Activated CD4-positive, alpha-beta memory T cell treated with anti-CD3 and anti-CD28 coated beads for 36 hours (primary cell): Measurements from ENCODE around the gene MYO1D. TPM values are rescaled to one million over a fixed set of nuclear protein-coding genes. Genes with fewer than 3 reads are reported as not detected.
"Not testable (repeated sequence)": the region's sequence is repeated elsewhere in the genome, so short reads cannot be mapped to it uniquely, and the experiment has no call there.

Experiments used
- CTCF ChIA-PET: fragments of 350-600 bp; sonication (Branson Sonifier 250); formaldehyde crosslinking; loops from one replicate; lab custom pipeline; 2021; ENCODE audit warnings: antibody characterized with exemption, inconsistent platforms; lab: Charles Lee
- POLR2A ChIA-PET: fragments of 350-600 bp; sonication (Branson Sonifier 250); formaldehyde crosslinking; loops from one replicate; lab custom pipeline; 2021; ENCODE audit warnings: antibody characterized with exemption; lab: Charles Lee
- DNase-seq: peaks from one replicate; pipeline ENCODE4 v3.0.0-alpha.2; 2020
- H3K27ac Mint-ChIP-seq: one replicate; pipeline ENCODE4 v1.8.0; 2021; ENCODE audit warnings: mixed read lengths
- H3K27me3 Mint-ChIP-seq: one replicate; pipeline ENCODE4 v1.8.0; 2021; ENCODE audit warnings: mixed read lengths
- H3K36me3 Mint-ChIP-seq: one replicate; pipeline ENCODE4 v1.8.0; 2021; ENCODE audit warnings: mixed read lengths
- H3K4me1 Mint-ChIP-seq: one replicate; pipeline ENCODE4 v1.8.0; 2021; ENCODE audit warnings: low read depth, mixed read lengths
- H3K4me3 Mint-ChIP-seq: one replicate; pipeline ENCODE4 v1.8.0; 2021; ENCODE audit warnings: mild to moderate bottlenecking, mixed read lengths
- H3K9me3 Mint-ChIP-seq: one replicate; pipeline ENCODE4 v1.8.0; 2021; ENCODE audit warnings: mixed read lengths
- intact Hi-C: fragments of 100-400 bp; cut with micrococcal nuclease; formaldehyde crosslinking; loops from one replicate; pipeline ENCODE4 v1.15.1; 2023
- total RNA-seq, 2 experiments: library from RNA; stranded (reverse); gene quantifications; one replicate each; pipeline ENCODE4 v1.2.3, GENCODE V29; 2021

MYO1D gene
- total RNA-seq, 2 experiments from 2014 or later = 13.5 to 18.9 TPM

- ChIA-PET POLR2A (no interaction called here), CTCF (interaction anchor here (1.3 kb wide), 1 partner anchor 15 kb away, joined by 3 read pairs; no protein-coding TSS in a partner anchor)
- Mint-ChIP-seq H3K4me3 (no peak overlapping the region), H3K27ac (no peak overlapping the region), H3K27me3 (no peaks in the 10 kb centered on the region), H3K9me3 (no peaks in the 10 kb centered on the region), H3K36me3 (no peaks in the 10 kb centered on the region), H3K4me1 (peaks cover 4% of the 10 kb centered on the region)
- intact Hi-C loops = no loop called here
- DNase-seq = no peak
Measured at GRCh38 chr17:32894245-32894644, 17.3 kb upstream of the MYO1D start.

- H3K9me3 Mint-ChIP-seq, POLR2A ChIA-PET, H3K36me3 Mint-ChIP-seq, DNase-seq, H3K4me1 Mint-ChIP-seq, intact Hi-C loops, H3K27ac Mint-ChIP-seq, H3K4me3 Mint-ChIP-seq, CTCF ChIA-PET: not testable (repeated sequence)
- peaks cover 11% of the 10 kb centered on the region for H3K27me3 Mint-ChIP-seq
Measured at GRCh38 chr17:32887410-32887809, 10.5 kb upstream of the MYO1D start.

GRCh38 chr17:32886951-32887350 is 10.0 kb upstream of the MYO1D start:
- Mint-ChIP-seq H3K4me1 (peaks cover 11% of the 10 kb centered on the region), H3K27me3 (peaks cover 11% of the 10 kb centered on the region)
- intact Hi-C loops, H3K4me3 Mint-ChIP-seq, H3K27ac Mint-ChIP-seq, H3K9me3 Mint-ChIP-seq, POLR2A ChIA-PET, DNase-seq, CTCF ChIA-PET, H3K36me3 Mint-ChIP-seq: not testable (repeated sequence)

- no peak overlapping the region for H3K4me3 Mint-ChIP-seq
- no peaks in the 10 kb centered on the region for H3K36me3 Mint-ChIP-seq
- ChIA-PET CTCF (interaction anchor here (1.3 to 1.8 kb wide), 3 partner anchors 21 to 100 kb away, joined by 3 to 8 read pairs (median 5); no protein-coding TSS in a partner anchor), POLR2A (no interaction called here)
- no peak overlapping the region for H3K27ac Mint-ChIP-seq
- H3K4me1 Mint-ChIP-seq = peaks cover 25% of the 10 kb centered on the region
- peak; percentile 76 for DNase-seq
- no peaks in the 10 kb centered on the region for H3K9me3 Mint-ChIP-seq
- H3K27me3 Mint-ChIP-seq = peaks cover 11% of the 10 kb centered on the region
- intact Hi-C loops = no loop called here
Measured at GRCh38 chr17:32882734-32883133, 5.8 kb upstream of the MYO1D start.

GRCh38 chr17:32882029-32882428 is 5.1 kb upstream of the MYO1D start:
- DNase-seq = no peak
- H3K27ac Mint-ChIP-seq = no peak overlapping the region
- peaks cover 29% of the 10 kb centered on the region for H3K4me1 Mint-ChIP-seq
- intact Hi-C loops = no loop called here
- ChIA-PET CTCF (interaction anchor here (1.3 to 2.0 kb wide), 5 partner anchors 22 to 100 kb away, joined by 3 to 8 read pairs (median 5); no protein-coding TSS in a partner anchor), POLR2A (no interaction called here)
- no peak overlapping the region for H3K4me3 Mint-ChIP-seq
- no peaks in the 10 kb centered on the region for H3K9me3 Mint-ChIP-seq
- H3K27me3 Mint-ChIP-seq = peaks cover 11% of the 10 kb centered on the region
- no peaks in the 10 kb centered on the region for H3K36me3 Mint-ChIP-seq

GRCh38 chr17:32880671-32881453 is 3.9 kb upstream of the MYO1D start:
- H3K27ac Mint-ChIP-seq = no peak overlapping the region
- intact Hi-C loops = no loop called here
- no peak overlapping the region for H3K4me3 Mint-ChIP-seq
- POLR2A ChIA-PET = no interaction called here
- no peaks in the 10 kb centered on the region for H3K36me3 Mint-ChIP-seq
- H3K4me1 Mint-ChIP-seq = peaks cover 33% of the 10 kb centered on the region
- no peak for DNase-seq
- peaks cover 7% of the 10 kb centered on the region for H3K27me3 Mint-ChIP-seq
- H3K9me3 Mint-ChIP-seq = no peaks in the 10 kb centered on the region
- CTCF ChIA-PET = interaction anchor here (1.0 to 2.0 kb wide), 3 partner anchors 55 to 99 kb away, joined by 3 to 5 read pairs (median 4); no protein-coding TSS in a partner anchor

- Mint-ChIP-seq H3K27me3 (peaks cover 3% of the 10 kb centered on the region), H3K4me3 (no peak overlapping the region), H3K36me3 (no peaks in the 10 kb centered on the region), H3K9me3 (no peaks in the 10 kb centered on the region), H3K27ac (no peak overlapping the region), H3K4me1 (peaks cover 40% of the 10 kb centered on the region)
- DNase-seq = no peak
- CTCF ChIA-PET = interaction anchor here (2.9 to 5.9 kb wide), 4 partner anchors 31 to 99 kb away, joined by 15 to 178 read pairs (median 71); no protein-coding TSS in a partner anchor
- intact Hi-C loops = loop anchor here (5.0 kb wide), 2 partner anchors 52 to 392 kb away; partner anchors contain the start of gene CDK5R1
- POLR2A ChIA-PET = no interaction called here
Measured at GRCh38 chr17:32879134-32879533, 2.2 kb upstream of the MYO1D start.

- POLR2A ChIA-PET = interaction anchor here (1.1 to 2.1 kb wide), 3 partner anchors 8 to 38 kb away, joined by 3 to 10 read pairs (median 4); no protein-coding TSS in a partner anchor
- peaks cover 40% of the 10 kb centered on the region for H3K4me1 Mint-ChIP-seq
- CTCF ChIA-PET = interaction anchor here (1.3 to 5.9 kb wide), 14 partner anchors 18 to 171 kb away, joined by 3 to 178 read pairs (median 11); no protein-coding TSS in a partner anchor
- no peaks in the 10 kb centered on the region for H3K27me3 Mint-ChIP-seq
- no peak overlapping the region for H3K27ac Mint-ChIP-seq
- DNase-seq = peak; percentile 16
- no peak overlapping the region for H3K4me3 Mint-ChIP-seq
- intact Hi-C loops = loop anchor here (5.0 kb wide), 2 partner anchors 51 to 391 kb away; partner anchors contain the start of gene CDK5R1
- no peaks in the 10 kb centered on the region for H3K9me3 Mint-ChIP-seq
- no peaks in the 10 kb centered on the region for H3K36me3 Mint-ChIP-seq
Measured at GRCh38 chr17:32878211-32878610, 1.3 kb upstream of the MYO1D start.

GRCh38 chr17:32877164-32877764 is 340 bp upstream of the MYO1D start:
- no peaks in the 10 kb centered on the region for H3K36me3 Mint-ChIP-seq
- CTCF ChIA-PET = interaction anchor here (0.6 to 5.9 kb wide), 50 partner anchors 8 to 1557 kb away, joined by 3 to 178 read pairs (median 6); partner anchors contain the start of genes CDK5R1 and TMEM98
- POLR2A ChIA-PET = interaction anchor here (1.0 to 2.1 kb wide), 8 partner anchors 8 to 353 kb away, joined by 3 to 10 read pairs (median 4); no protein-coding TSS in a partner anchor
- H3K27me3 Mint-ChIP-seq = no peaks in the 10 kb centered on the region
- H3K9me3 Mint-ChIP-seq = no peaks in the 10 kb centered on the region
- peaks cover 32% of the 10 kb centered on the region for H3K4me1 Mint-ChIP-seq
- peak overlapping the region; percentile 76 for H3K27ac Mint-ChIP-seq
- intact Hi-C loops = loop anchor here (1.0 to 5.0 kb wide), 7 partner anchors 37 to 432 kb away; partner anchors contain the start of genes CDK5R1 and PSMD11
- peak overlapping the region; percentile 50 for H3K4me3 Mint-ChIP-seq
- DNase-seq = peak; percentile 95

- DNase-seq = no peak
- intact Hi-C loops = loop anchor here (2.0 to 5.0 kb wide), 5 partner anchors 49 to 431 kb away; partner anchors contain the start of genes CDK5R1 and PSMD11
- peak overlapping the region; percentile 82 for H3K4me3 Mint-ChIP-seq
- ChIA-PET CTCF (interaction anchor here (0.7 to 5.9 kb wide), 19 partner anchors 9 to 414 kb away, joined by 3 to 178 read pairs (median 11); partner anchors contain the start of gene TMEM98), POLR2A (interaction anchor here (0.9 to 1.9 kb wide), 2 partner anchors 8 to 36 kb away, joined by 4 to 7 read pairs; no protein-coding TSS in a partner anchor)
- peaks cover 26% of the 10 kb centered on the region for H3K4me1 Mint-ChIP-seq
- H3K27ac Mint-ChIP-seq = peak overlapping the region; percentile 71
- H3K36me3 Mint-ChIP-seq = no peaks in the 10 kb centered on the region
- H3K27me3 Mint-ChIP-seq = no peaks in the 10 kb centered on the region
- no peaks in the 10 kb centered on the region for H3K9me3 Mint-ChIP-seq
Measured at GRCh38 chr17:32875923-32876416, 954 bp downstream of the MYO1D start.

- Mint-ChIP-seq H3K27ac (no peak overlapping the region), H3K36me3 (no peaks in the 10 kb centered on the region), H3K4me3 (peak overlapping the region; percentile 82), H3K9me3 (no peaks in the 10 kb centered on the region), H3K27me3 (no peaks in the 10 kb centered on the region), H3K4me1 (peaks cover 23% of the 10 kb centered on the region)
- ChIA-PET POLR2A (no interaction called here), CTCF (interaction anchor here (0.8 to 5.9 kb wide), 11 partner anchors 8 to 413 kb away, joined by 3 to 178 read pairs (median 11); partner anchors contain the start of gene TMEM98)
- intact Hi-C loops = loop anchor here (5.0 kb wide), 2 partner anchors 48 to 388 kb away; partner anchors contain the start of gene CDK5R1
- DNase-seq = no peak
Measured at GRCh38 chr17:32875230-32875917, 1.6 kb downstream of the MYO1D start.
